NCI-H1694 (cell line): ENCODE data around the gene MRM1.

Source experiments
- DNase-seq: peaks from one replicate; lab custom pipeline; 2025; lab: John Stamatoyannopoulos, UW

MRM1 gene

DNA sequence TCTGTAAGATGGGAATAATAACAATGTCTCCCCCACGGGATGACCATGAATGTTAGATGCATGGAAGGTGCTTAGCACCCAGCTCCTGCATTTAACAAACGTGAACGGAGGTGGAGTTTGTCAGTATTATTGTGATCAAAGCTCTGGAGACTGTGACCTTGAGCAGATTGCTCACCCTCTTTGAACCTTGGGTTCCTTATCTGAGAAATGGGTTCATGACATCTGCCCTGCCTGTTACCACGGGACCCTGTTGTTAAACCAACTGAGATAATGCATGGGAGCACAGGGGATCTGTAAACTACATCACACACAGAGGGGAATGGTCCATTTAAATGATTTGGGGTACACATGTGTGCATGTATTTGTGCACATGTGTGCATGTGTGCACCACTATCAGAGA, 29.6 kb downstream of the MRM1 start:
- no peak for DNase-seq

DNA sequence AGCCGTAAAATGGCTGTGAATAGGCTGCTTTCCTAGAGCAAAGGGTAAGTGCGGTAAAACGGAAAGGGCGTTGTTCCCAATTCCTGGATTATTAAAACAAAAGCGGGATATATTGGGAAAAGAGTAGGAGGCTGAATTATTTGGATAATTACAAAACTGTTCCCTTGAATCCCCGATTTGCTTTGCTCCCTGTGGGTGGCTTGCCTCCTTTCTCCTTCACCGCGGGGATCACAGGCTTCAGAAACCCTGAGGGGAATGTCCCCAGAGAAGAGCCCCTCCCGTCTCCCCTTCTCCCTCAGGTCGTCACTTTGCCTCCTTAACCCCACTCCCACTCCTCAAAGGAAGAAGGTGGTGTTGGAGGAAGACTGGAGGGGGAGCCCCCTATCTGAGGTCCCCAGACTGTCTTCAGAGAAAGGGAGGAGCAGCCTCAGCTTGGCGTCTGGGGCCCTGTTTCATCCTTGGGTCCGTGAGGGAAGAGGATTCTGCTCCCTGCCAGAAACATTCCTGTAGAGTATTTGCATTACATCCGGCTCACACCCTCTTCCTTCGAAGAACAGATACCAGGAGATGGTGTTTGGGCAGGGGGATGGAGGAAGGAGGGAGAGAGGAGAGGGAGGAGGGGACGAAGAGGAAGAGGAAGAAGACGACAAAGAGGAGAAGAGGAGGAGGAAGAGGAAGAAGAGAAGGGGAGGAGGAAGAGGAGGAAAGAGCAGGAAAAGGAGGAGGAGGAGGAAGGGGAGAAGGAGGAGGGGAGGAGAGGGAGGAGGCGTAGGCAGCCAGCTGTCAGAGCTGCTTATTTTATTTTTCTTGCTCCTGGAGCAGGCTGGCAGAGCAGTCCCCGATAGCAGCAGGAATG, 31.8 kb downstream of the MRM1 start:
- DNase-seq, result no peak

DNA sequence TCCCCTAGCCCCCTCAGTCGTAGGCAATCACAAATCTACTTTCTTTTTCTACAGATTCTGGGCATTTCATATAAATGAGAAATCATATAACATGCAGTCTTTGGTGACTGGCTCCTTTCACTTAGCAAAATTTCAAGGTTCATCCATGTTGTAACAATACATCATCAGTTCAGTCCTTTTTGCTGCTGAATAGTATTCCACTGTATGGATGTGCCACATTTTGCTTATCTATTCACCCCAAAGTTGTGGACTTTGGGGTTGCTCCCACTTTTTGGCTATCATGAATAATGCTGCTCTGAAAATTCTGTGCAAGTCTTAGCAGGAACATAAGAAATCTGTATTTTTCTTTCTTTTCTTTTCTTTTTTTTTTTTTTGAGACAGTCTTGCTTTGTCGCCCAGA, 39.0 kb downstream of the MRM1 start:
- no peak for DNase-seq

DNA sequence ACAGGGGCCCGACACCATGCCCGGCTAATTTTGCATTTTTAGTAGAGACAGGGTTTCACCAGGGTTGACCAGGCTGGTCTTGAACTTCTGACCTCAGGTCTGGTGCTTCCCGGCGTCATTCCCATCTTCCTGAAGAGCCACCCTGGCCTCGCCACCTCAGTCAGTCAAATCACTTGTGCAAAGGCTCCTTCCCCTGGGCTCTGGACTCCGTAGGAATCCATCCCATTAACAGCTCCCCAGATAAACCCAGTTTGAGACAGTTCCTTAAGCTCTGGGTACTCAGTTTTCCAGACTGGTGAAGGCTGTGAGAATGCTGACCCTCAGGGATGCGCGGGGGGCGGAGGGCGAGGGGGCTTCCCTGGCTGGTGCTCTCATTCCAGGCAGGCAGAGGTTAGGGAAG, 39.5 kb downstream of the MRM1 start:
- DNase-seq, result no peak

DNA sequence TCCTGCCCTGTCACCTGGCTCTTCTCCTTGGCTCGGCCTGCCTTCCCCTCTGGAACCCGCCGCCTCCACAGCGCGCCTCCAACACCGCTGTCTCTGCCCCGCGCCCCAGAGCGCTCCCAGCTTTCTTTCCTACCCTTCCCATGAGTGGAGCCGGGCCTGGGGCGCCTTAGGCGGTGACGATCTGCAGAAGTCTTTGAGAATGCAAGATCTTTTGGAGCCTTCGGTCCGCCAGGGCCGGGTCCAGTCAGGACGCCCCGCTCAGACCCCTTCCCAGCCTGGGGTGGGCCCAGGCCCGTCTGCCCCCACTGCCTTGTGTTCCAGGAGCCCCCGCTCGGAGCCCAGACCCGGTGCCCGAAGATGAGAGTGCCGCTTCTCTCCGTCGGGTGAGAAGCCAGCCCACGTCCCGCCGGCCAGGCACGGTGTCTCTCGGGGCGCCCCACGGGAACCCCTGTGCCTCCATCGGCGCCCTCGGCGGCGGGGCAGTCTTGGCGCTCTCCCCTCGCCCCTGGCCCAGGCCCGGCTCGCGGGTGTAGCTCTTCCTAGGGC, 40.0 kb downstream of the MRM1 start:
- no peak for DNase-seq

DNA sequence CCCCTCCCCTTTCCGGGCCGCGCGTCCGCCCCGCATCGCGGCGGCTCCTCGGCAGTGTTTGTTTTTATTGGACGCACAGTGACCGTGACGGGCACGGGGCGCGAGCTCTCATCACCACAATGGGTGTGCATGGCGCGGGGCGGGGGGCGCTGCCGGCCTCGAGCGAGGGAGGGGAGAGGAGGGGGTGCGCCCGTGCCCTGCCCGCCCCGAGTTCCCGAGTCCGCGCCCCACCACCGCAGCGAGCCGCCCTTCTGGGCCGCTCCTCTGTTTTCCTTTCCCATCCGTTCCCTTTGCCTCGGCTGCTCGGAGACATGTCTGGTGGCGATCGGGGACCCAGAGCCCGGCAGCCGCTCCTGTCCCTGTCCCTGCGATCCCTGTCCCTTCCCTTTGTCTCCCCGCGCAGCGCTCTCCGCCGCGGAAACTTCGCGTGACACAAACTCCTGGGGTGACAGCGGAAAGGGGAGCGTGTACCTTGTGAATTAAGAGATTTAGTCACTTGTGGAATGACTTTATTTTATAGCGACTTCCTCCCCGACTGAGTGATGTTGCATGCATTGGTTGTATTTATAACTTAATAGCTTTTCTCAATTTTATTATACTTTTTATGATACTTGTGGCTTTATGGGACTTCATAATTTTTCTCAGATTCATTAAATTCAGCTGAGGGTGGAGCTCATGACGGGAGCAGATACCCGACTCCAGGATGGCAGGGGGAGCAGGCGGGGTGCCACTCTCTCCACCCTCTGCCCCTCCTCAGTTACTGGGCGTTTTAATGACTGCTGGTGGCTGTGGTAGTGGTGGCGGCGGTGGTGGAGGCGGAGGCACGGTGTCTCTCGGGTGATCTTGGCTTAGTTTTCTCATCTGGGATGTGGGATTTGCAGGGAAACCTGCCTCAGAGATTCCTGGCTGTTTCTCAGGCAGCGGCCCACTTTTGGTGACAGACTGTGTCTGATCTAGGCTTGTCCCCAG, 40.8 kb downstream of the MRM1 start:
- no peak for DNase-seq

DNA sequence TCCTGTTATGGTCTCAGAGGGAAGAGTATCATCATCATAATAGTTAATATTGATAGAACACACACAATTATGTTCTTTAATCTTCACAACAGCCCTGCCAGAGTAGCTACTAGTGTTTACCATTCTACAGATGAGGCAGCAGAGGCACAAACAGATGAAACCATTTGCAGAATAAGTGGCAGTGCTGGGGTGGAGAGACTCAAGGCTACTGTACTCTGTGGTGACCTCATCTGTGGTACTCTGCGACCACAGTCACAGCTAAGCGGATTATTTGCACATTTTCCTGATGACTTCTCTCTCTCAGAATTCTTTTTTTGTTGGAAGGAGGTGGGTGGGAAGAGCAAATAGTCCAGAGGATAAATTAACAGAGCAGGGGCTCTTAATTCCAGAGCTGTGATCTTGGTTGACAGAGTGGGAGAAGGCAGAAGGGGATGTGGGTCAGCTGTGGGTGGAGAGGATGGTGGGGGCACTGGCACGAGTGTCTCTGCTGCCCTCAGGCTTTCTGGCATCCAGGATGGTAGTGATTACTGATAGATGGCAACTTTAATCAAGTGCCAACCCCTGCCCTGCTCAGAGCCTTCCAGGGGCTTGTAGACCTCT, 41.8 kb downstream of the MRM1 start:
- no peak for DNase-seq

DNA sequence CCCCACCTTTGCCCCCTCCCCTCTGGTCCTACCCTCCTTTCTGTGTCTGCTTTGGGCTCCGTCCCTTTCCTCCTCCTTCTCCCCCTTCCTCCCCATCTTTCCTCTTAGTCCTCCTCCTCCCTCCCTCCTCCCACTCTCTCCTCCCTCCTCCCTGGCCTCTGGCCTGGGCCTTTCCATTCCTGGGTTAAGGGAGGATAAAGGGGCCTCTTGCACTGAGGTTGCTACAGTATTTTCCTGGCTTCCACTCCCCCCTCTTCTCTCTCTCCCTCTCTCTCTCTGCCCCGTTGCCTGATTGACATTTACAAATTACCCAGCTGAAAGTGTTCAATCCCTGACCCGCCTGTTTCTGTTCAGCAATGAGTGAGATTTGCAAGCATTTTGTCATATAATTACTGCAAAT, 44.0 kb downstream of the MRM1 start:
- no peak for DNase-seq

DNA sequence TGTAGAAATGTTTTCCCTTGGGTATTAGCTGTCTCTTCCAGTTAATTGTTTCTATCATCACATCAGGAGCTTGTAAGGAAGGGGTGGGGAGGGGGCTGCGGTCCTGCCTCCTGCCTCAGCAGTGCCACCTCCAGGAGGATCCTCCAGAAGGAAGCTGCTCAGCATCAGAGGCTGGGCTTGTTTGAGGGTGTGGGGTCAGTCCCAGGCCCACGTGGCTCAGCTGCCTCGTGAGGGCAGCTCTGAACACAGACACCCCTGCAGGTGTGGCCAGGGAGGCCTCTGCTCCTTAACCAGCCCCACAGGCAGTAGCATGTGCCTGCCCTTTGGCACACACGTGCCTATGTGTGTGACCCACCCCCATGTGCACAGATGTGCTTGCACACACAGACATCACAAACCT, 46.3 kb downstream of the MRM1 start:
- DNase-seq, result no peak

DNA sequence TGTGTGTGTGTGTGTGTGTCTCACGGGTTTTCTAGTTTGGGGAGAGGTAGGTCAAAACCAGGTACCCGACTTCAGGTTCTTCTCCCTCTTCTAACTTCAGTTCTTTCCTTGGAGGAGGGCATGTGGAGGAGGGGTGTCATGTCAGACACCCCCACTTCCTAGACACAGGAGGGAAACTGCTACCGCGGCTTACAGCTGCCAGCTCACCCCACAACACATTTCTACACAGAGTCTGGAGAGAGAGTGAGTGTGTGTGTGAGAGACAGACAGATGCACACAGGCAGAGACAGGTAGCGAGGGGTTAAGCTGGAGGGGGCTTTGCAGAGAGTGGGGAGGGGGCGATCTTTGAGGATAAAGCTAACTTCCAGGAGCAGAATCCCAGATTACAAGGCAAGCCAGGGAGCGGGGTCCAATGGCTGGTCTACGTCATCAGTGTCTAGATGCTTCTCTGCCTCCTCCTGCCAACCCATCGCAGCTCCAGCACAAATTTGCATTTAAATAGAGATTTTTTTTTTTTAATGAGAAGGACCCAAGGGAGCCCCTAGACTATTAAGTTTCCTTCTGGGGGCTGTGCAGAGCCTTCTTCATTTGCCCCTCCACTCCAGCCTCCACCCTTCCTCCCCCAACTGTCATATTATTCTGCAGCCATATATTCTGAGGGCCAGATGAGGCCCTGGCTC, 48.9 kb downstream of the MRM1 start:
- DNase-seq, result no peak

DNA sequence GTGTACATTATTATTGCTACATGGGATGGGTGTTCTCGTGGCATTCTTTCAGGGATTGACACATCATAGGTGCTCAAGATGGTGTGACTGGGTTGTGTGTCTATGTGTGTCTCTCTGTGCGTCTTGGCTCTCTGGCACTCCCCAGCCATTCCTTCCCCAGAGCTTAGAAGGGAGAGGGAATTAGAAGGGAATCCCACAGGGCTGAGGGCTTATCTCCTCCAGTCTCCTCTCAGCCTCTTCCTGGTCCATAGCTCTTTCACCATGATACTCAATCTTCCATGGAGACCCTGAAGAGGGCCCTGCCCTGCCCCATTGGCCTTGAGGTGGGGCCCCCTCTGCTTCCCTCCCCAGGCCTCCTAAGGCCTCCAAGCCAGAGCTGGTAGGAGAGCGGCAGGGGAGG, 52.0 kb downstream of the MRM1 start:
- no peak for DNase-seq

DNA sequence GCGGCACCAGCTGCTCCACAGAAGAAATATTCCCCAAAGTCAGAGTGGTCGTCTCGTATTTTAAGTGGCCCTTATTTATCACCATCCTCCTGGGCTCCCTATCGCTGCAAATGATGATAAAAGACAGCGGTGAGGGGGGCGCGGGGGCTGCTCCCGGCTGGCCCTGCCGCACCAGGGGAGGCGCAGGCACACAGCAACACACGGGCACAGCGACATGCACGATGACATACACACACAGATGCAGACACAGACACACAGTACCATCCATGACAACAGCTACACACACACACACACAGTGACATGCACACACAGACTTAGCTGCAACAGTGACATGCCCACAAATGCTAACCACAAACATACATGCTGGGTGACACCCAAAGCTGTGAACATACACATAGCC, 52.5 kb downstream of the MRM1 start:
- no peak for DNase-seq

DNA sequence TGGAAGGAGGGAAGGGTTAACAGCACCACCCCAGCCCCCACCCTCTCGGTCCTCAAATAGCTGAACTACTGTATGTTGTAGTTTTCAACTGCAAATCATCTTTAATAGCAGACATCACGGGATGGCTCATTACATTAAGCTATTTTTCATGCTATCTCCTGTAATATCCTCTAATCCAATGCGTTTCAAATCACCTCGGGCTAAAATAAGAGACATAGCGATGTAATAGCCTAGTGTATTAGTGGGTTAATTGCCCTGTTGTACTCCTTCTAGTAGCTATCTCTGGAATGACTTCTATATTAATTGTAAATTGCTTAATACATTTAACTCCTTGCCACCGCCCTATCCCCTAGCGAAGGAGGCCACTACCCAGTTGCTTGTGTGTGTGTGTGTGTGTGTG, 54.3 kb downstream of the MRM1 start:
- no peak for DNase-seq

DNA sequence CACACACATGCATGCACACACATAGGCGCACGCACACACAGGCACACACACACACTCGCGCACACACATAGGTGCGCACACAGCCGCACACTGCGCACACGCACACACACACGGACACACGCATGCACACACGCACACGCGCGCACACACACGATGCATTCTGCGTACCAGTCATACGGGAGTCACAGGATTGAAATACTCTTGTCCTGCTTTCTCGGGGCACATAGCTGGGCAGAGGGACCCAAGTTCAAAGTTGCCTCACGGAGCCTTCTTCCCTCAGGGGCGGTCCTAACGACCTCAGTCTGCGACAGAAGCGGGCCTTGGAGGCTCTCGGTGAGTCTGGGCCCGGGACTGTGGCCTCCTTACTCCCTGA, 56.0 kb downstream of the MRM1 start:
- DNase-seq, result no peak

DNA sequence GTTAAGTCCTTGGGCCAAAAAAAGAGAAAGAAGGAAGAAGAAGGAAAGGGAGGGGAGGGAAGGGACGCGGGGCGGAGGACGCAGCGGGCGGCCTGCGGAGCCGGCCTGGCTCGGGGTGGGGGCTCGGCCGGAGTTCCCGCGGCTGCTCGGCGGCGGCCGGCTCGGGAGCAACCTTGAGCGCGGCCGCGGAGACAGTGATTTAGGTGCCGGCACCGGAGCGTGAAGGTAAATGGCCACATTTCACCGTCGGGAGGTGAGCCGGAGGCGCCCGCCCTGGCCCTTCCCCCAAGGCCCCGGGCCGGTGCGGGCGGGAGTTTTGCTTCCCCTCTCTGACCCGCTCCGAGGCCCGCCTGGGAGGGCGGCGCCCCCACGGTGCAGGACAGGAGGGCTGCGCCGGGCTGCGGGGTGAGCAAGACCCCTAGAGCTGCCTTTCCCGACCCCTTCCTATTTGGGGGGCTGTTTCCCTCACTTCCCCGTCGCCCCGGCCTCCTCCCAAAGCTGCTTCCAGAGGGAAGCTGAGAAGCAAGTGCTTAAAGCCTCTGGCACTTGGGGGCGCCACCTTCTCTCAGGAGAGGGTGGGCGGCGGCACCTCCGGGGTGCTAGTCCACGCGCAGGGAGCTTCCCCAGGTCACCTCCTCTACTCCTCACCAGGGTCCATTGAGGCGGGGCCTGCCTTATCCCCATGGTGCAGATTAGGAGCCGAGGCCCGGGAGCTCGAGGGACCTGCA, 56.5 kb downstream of the MRM1 start:
- DNase-seq, result no peak
